ENCODE data around the gene GRAMD4. TPM values are rescaled to one million over a fixed set of nuclear protein-coding genes. Genes with fewer than 3 reads are reported as not detected.

GRAMD4 gene
- total RNA-seq, 1 experiment from 2014 or later = 18.4 TPM

- Histone ChIP-seq H3K4me1 (ENCODE audit: insufficient read depth, low read length, poor library complexity, severe bottlenecking) (peaks cover under 1% of the 10 kb centered on the region), H3K27ac (ENCODE audit: low read depth, low read length, poor library complexity, severe bottlenecking) (no peak overlapping the region), H3K9me3 (ENCODE audit: low read depth, low read length, poor library complexity, severe bottlenecking) (no peaks in the 10 kb centered on the region), H3K27me3 (replicated peaks; ENCODE audit: insufficient read depth, low read depth, low read length, poor library complexity) (no peaks in the 10 kb centered on the region), H3K4me3 (ENCODE audit: low read depth, low read length, poor library complexity, severe bottlenecking) (no peak overlapping the region), H3K36me3 (ENCODE audit: insufficient read depth, low read length, poor library complexity, severe bottlenecking) (peaks cover 22% of the 10 kb centered on the region)
- TF ChIP-seq CTCF (conservative IDR thresholded peaks at IDR 0.05; ENCODE audit: low read depth, low read length) (no peak), EZH2 (IDR thresholded peaks at IDR 0.05; ENCODE audit: borderline replicate concordance, low read depth, low read length, poor library complexity, severe bottlenecking) (no peak)
- CTCF ChIA-PET = no interaction called here
- DNase-seq (ENCODE audit: low spot score) = no peak
- POLR2A ChIA-PET (ENCODE audit: low non-redundant PET) = no interaction called here
- no TSS peak for BruUV-seq (replicated peaks)
- intact Hi-C loops (cut with micrococcal nuclease; ENCODE audit: unreplicated experiment) = no loop called here
Measured at GRCh38 chr22:46725096-46725495, 104.9 kb downstream of the GRAMD4 start.

DNA sequence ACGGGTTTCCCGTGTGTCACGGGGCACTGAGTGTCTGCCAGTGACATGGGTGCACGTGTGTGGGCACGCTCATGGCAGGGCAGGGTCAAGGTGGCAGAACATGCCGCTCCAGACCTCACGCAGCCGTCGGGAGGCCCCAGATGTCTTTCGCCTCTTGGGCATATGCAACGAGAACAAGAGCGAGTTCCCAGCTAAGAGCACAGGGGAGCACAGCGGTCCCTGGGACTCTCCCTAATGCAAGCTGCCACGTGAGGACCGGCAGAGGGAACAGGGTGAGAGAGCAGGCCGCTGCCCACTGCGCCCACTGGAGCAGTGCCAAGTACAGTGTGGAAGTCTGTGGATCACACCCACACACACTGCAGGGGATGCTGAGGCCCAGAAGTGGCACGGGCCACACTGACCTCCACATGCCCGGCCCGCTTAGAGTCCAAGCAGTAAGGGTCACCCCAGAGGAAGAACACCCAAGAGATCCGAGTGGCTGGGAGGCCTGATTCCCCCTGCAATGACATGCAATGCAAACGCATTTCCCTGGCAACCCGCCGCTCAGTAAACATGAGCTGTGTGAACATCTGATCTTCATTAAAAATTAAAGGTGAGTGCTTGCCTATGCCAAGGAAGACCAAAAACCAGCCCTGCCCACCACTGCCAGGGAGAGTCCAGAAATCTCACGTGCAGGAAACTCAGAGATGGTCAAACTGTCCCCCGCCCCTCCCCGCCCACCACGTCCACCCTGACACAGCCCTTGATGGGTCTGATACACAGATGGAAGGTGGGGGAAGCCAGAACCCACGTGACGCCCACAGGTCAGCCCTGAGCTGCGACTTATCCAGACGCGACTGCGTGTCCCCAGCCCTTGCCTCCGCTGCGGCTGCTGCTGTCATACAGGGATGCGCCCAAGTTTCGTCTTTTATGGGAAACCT, 106.1 kb downstream of the GRAMD4 start:
- H3K27me3 ChIP-seq (replicated peaks; ENCODE audit: insufficient read depth, low read depth, low read length, poor library complexity) = no peaks in the 10 kb centered on the region
- intact Hi-C loops (cut with micrococcal nuclease; ENCODE audit: unreplicated experiment) = no loop called here
- no peak overlapping the region for H3K27ac ChIP-seq (ENCODE audit: low read depth, low read length, poor library complexity, severe bottlenecking)
- POLR2A ChIA-PET (ENCODE audit: low non-redundant PET) = interaction anchor here (0.5 to 0.6 kb wide), 2 partner anchors 62 to 966 kb away, joined by 4 to 10 read pairs; no protein-coding TSS in a partner anchor
- DNase-seq (ENCODE audit: low spot score) = no peak
- TF ChIP-seq EZH2 (IDR thresholded peaks at IDR 0.05; ENCODE audit: borderline replicate concordance, low read depth, low read length, poor library complexity, severe bottlenecking) = no peak
- TF ChIP-seq CTCF (conservative IDR thresholded peaks at IDR 0.05; ENCODE audit: low read depth, low read length) = no peak
- H3K4me3 ChIP-seq (ENCODE audit: low read depth, low read length, poor library complexity, severe bottlenecking) = no peak overlapping the region
- peaks cover 16% of the 10 kb centered on the region for H3K36me3 ChIP-seq (ENCODE audit: insufficient read depth, low read length, poor library complexity, severe bottlenecking)
- no TSS peak for BruUV-seq (replicated peaks)
- H3K4me1 ChIP-seq (ENCODE audit: insufficient read depth, low read length, poor library complexity, severe bottlenecking) = peaks cover 12% of the 10 kb centered on the region
- CTCF ChIA-PET = no interaction called here
- no peaks in the 10 kb centered on the region for H3K9me3 ChIP-seq (ENCODE audit: low read depth, low read length, poor library complexity, severe bottlenecking)

DNA sequence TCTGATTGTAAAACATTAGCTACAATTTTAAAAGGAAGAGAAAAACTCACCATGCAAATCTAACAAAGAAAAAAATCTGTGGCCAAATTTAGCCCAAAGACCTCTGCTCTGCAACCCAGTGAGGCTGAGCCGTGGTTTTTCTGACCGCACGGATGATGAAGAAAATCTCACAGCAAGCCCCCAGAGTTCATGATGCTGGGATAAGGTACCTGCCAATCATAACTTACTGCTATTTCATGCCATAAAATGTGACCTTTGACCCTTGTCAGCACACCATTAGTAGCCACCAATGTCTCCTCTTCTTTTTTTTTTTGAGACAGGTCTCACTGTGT, 106.8 kb downstream of the GRAMD4 start:
- peaks cover 19% of the 10 kb centered on the region for H3K36me3 ChIP-seq (ENCODE audit: insufficient read depth, low read length, poor library complexity, severe bottlenecking)
- no peak for TF ChIP-seq CTCF (conservative IDR thresholded peaks at IDR 0.05; ENCODE audit: low read depth, low read length)
- no peak for TF ChIP-seq EZH2 (IDR thresholded peaks at IDR 0.05; ENCODE audit: borderline replicate concordance, low read depth, low read length, poor library complexity, severe bottlenecking)
- peaks cover 14% of the 10 kb centered on the region for H3K4me1 ChIP-seq (ENCODE audit: insufficient read depth, low read length, poor library complexity, severe bottlenecking)
- BruUV-seq (replicated peaks) = no TSS peak
- no peaks in the 10 kb centered on the region for H3K9me3 ChIP-seq (ENCODE audit: low read depth, low read length, poor library complexity, severe bottlenecking)
- no peak overlapping the region for H3K27ac ChIP-seq (ENCODE audit: low read depth, low read length, poor library complexity, severe bottlenecking)
- H3K4me3 ChIP-seq (ENCODE audit: low read depth, low read length, poor library complexity, severe bottlenecking) = no peak overlapping the region
- intact Hi-C loops (cut with micrococcal nuclease; ENCODE audit: unreplicated experiment) = no loop called here
- ChIA-PET POLR2A (ENCODE audit: low non-redundant PET) (interaction anchor here (0.6 kb wide), 1 partner anchor 966 kb away, joined by 10 read pairs; no protein-coding TSS in a partner anchor), CTCF (no interaction called here)
- no peaks in the 10 kb centered on the region for H3K27me3 ChIP-seq (replicated peaks; ENCODE audit: insufficient read depth, low read depth, low read length, poor library complexity)
- DNase-seq (ENCODE audit: low spot score) = no peak
